Panc1 (cell line): Measurements from ENCODE around the gene AFF3. TPM values are rescaled to one million over a fixed set of nuclear protein-coding genes. Genes with fewer than 3 reads are reported as not detected.

ENCODE experiments used
- ATAC-seq: fragments of 200-7000 bp; cut with Tn5 transposase; 2 replicates; pipeline ENCODE4 v1.9.1; 2020; ENCODE audit warnings: mild to moderate bottlenecking, moderate library complexity
- BruUV-seq: library from RNA; stranded (reverse); fragments of 400-500 nt; replicated peaks from 2 replicates; lab custom pipeline; 2021; lab: Mats Ljungman, UMichigan
- CTCF ChIA-PET: fragments of 300-600 bp; sonication (Branson Sonifier 250); formaldehyde crosslinking; loops from one replicate; lab custom pipeline; 2022; ENCODE audit warnings: antibody characterized with exemption; lab: Charles Lee
- POLR2A ChIA-PET: fragments of 300-600 bp; sonication (Branson Sonifier 250); formaldehyde crosslinking; loops from one replicate; lab custom pipeline; 2022; ENCODE audit warnings: antibody characterized with exemption; lab: Charles Lee
- DNase-seq: peaks from one replicate; pipeline ENCODE4 v3.0.0-alpha.2; 2010; ENCODE audit warnings: low read depth, low spot score
- H3K27ac ChIP-seq: 2 replicates; pipeline ENCODE4 v1.5.1; 2011; ENCODE audit warnings: mild to moderate bottlenecking, low read length, inconsistent platforms
- H3K27me3 ChIP-seq: fragments of 200-500 bp; sonication (Bioruptor generic); 2 replicates; pipeline ENCODE4 v1.6.0; 2014; ENCODE audit warnings: low read length, inconsistent platforms; ENCODE audit not compliant: control insufficient read depth, insufficient read depth
- H3K36me3 ChIP-seq: fragments of 200-500 bp; sonication (Bioruptor generic); 2 replicates; pipeline ENCODE4 v1.5.1; 2014; ENCODE audit warnings: inconsistent platforms, mild to moderate bottlenecking, low read length, moderate library complexity; ENCODE audit not compliant: control insufficient read depth, insufficient read depth
- H3K4me1 ChIP-seq: 2 replicates; pipeline ENCODE4 v1.5.1; 2011; ENCODE audit warnings: inconsistent platforms, mild to moderate bottlenecking, low read length, moderate library complexity; ENCODE audit not compliant: control insufficient read depth, insufficient read depth
- H3K4me3 ChIP-seq, 2 experiments: 2 replicates each; pipeline ENCODE4 v1.5.1; 2011 to 2012; ENCODE audit warnings: low read depth in 2 of 2, low read length in 2 of 2, mild to moderate bottlenecking in 2 of 2, inconsistent platforms in 1 of 2, moderate library complexity in 1 of 2
- H3K9me3 ChIP-seq: fragments of 200-500 bp; sonication (Bioruptor generic); 2 replicates; pipeline ENCODE4 v1.5.1; 2014; ENCODE audit warnings: low read depth, mild to moderate bottlenecking, inconsistent platforms, low read length, moderate library complexity; ENCODE audit not compliant: control insufficient read depth, insufficient read depth
- POLR2AphosphoS5 ChIP-seq: IDR thresholded peaks from 2 replicates; pipeline ENCODE4 v1.6.1; 2012; ENCODE audit warnings: mild to moderate bottlenecking, low read depth, low read length, moderate library complexity
- SIN3A ChIP-seq: IDR thresholded peaks from 2 replicates; pipeline ENCODE4 v1.6.1; 2012; ENCODE audit warnings: low read depth, mild to moderate bottlenecking, low read length, moderate library complexity, borderline replicate concordance; ENCODE audit not compliant: insufficient read depth
- TCF7L2 ChIP-seq: IDR thresholded peaks from 2 replicates; pipeline ENCODE4 v1.6.1; 2011; ENCODE audit warnings: mild to moderate bottlenecking, low read depth, low read length, inconsistent platforms
- in situ Hi-C: cut with HindIII; loops from 2 replicates; pipeline ENCODE4 v1.10.0; 2016; ENCODE audit warnings: low sequenced_read_pairs, low pct_unique_long_range_greater_than_20kb
- intact Hi-C: fragments of 100-400 bp; cut with micrococcal nuclease; formaldehyde crosslinking; loops from one replicate; pipeline ENCODE4 v1.10.0; 2022; ENCODE audit not compliant: unreplicated experiment
- total RNA-seq: library from RNA; stranded (reverse); gene quantifications from one replicate; pipeline ENCODE4 v1.2.1, GENCODE V29; 2021; ENCODE audit not compliant: unreplicated experiment
- TF ChIP-seq, protein P1 (sequence below): fragments of 450-650 bp; IDR thresholded peaks from 2 replicates; pipeline ENCODE4 v1.5.1; 2017; ENCODE audit warnings: mild to moderate bottlenecking
- TF ChIP-seq, protein P2 (sequence below), 2 experiments: IDR thresholded peaks; 2 replicates each; pipeline ENCODE4 v1.6.1; 2011 to 2012; ENCODE audit warnings: low read depth in 2 of 2, control low read depth in 1 of 2, low read length in 1 of 2, mild to moderate bottlenecking in 1 of 2, moderate library complexity in 1 of 2; ENCODE audit not compliant: insufficient read depth in 1 of 2

AFF3 gene
- total RNA-seq, 1 experiment from 2014 or later: 2.2 TPM

DNA sequence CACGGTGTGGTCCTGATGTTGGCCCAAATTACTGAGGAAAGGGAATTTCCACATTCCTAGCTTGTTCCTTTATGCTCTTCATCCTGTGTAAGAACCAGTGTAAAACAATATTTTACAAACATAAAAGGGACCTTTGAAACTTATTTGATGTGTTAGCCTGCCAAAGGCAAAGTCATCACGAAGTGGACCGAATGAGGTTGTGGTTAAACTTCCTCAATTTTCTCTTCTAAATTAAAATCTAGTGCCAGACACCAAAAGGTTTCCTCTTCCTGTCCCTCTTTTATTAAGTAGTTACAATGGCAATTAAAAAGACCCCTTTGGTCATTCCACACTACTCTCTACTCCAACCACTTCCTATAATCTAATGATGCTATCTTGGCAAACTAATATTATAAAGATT is 279.8 kb downstream of the AFF3 start:
- POLR2A ChIA-PET: no interaction called here
- Histone ChIP-seq H3K36me3 (no peaks in the 10 kb centered on the region), H3K27ac (no peak overlapping the region), H3K27me3 (peaks cover 2% of the 10 kb centered on the region; the same call in 1 of the 2 replicates), H3K4me3 (no peak overlapping the region), H3K4me1 (no peaks in the 10 kb centered on the region), H3K9me3 (no peaks in the 10 kb centered on the region)
- TF ChIP-seq POLR2AphosphoS5: no peak
- TF ChIP-seq, protein P1, sequence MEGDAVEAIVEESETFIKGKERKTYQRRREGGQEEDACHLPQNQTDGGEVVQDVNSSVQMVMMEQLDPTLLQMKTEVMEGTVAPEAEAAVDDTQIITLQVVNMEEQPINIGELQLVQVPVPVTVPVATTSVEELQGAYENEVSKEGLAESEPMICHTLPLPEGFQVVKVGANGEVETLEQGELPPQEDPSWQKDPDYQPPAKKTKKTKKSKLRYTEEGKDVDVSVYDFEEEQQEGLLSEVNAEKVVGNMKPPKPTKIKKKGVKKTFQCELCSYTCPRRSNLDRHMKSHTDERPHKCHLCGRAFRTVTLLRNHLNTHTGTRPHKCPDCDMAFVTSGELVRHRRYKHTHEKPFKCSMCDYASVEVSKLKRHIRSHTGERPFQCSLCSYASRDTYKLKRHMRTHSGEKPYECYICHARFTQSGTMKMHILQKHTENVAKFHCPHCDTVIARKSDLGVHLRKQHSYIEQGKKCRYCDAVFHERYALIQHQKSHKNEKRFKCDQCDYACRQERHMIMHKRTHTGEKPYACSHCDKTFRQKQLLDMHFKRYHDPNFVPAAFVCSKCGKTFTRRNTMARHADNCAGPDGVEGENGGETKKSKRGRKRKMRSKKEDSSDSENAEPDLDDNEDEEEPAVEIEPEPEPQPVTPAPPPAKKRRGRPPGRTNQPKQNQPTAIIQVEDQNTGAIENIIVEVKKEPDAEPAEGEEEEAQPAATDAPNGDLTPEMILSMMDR: no peak
- TF ChIP-seq TCF7L2: no peak
- TF ChIP-seq, protein P2, sequence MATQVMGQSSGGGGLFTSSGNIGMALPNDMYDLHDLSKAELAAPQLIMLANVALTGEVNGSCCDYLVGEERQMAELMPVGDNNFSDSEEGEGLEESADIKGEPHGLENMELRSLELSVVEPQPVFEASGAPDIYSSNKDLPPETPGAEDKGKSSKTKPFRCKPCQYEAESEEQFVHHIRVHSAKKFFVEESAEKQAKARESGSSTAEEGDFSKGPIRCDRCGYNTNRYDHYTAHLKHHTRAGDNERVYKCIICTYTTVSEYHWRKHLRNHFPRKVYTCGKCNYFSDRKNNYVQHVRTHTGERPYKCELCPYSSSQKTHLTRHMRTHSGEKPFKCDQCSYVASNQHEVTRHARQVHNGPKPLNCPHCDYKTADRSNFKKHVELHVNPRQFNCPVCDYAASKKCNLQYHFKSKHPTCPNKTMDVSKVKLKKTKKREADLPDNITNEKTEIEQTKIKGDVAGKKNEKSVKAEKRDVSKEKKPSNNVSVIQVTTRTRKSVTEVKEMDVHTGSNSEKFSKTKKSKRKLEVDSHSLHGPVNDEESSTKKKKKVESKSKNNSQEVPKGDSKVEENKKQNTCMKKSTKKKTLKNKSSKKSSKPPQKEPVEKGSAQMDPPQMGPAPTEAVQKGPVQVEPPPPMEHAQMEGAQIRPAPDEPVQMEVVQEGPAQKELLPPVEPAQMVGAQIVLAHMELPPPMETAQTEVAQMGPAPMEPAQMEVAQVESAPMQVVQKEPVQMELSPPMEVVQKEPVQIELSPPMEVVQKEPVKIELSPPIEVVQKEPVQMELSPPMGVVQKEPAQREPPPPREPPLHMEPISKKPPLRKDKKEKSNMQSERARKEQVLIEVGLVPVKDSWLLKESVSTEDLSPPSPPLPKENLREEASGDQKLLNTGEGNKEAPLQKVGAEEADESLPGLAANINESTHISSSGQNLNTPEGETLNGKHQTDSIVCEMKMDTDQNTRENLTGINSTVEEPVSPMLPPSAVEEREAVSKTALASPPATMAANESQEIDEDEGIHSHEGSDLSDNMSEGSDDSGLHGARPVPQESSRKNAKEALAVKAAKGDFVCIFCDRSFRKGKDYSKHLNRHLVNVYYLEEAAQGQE (IDR thresholded peaks at IDR 0.05; ENCODE audit: insufficient read depth in 1 of 2, low read depth in 2 of 2, low read length in 1 of 2): no peak
- TF ChIP-seq SIN3A: no peak
- no TSS peak for BruUV-seq
- intact Hi-C loops (no loop called here), in situ Hi-C loops (no loop called here)
- ATAC-seq (no peak), DNase-seq (no peak)
- CTCF ChIA-PET: no interaction called here

DNA sequence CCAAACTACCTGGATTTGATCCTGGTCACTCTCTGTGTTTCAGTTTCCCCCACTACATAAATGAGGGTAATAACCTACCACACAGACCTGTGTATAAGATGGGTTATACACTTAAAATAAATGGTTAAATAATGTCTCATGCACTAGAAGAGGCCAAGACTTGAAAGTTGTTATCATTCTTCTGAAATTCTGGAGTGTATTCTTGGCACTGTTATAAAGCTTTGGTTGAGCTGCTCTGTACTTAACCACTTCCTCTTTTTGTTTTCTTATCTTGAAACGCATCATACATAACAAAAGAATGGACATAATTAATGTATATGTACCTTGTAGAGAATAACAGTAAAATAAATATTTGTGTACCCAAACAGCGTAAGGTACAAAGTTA is 281.0 kb downstream of the AFF3 start:
- DNase-seq: no peak
- H3K4me1 ChIP-seq: no peaks in the 10 kb centered on the region
- no peaks in the 10 kb centered on the region for H3K36me3 ChIP-seq
- H3K27me3 ChIP-seq: peaks cover 2% of the 10 kb centered on the region; the same call in 1 of the 2 replicates
- intact Hi-C loops: no loop called here
- ChIA-PET CTCF (no interaction called here), POLR2A (no interaction called here)
- H3K27ac ChIP-seq: no peak overlapping the region
- H3K4me3 ChIP-seq: no peak overlapping the region
- ATAC-seq: no peak
- BruUV-seq: no TSS peak
- in situ Hi-C loops: no loop called here
- TF ChIP-seq, protein P1: no peak
- TF ChIP-seq TCF7L2 (no peak), POLR2AphosphoS5 (no peak), SIN3A (no peak)
- TF ChIP-seq, protein P2 (IDR thresholded peaks at IDR 0.05; ENCODE audit: insufficient read depth in 1 of 2, low read depth in 2 of 2, low read length in 1 of 2): no peak
- H3K9me3 ChIP-seq: no peaks in the 10 kb centered on the region
